K562 (cell line): ENCODE data around the gene DNAAF3. TPM values are rescaled to one million over a fixed set of nuclear protein-coding genes. Genes with fewer than 3 reads are reported as not detected.

Experiments
- BRF1 ChIP-seq: IDR thresholded peaks from 3 replicates; pipeline ENCODE4 v1.6.1; 2011; ENCODE audit warnings: borderline replicate concordance, mild to moderate bottlenecking; ENCODE audit not compliant: insufficient read length; ENCODE audit errors: extremely low read depth
- CHD1 ChIP-seq: fragments of 200-600 bp; sonication (generic); IDR thresholded peaks from one replicate; pipeline ENCODE4 v1.6.1; 2012; ENCODE audit warnings: mild to moderate bottlenecking, moderate library complexity, low read length, inconsistent platforms
- GATAD2A ChIP-seq: fragments of 450-650 bp; IDR thresholded peaks from 2 replicates; pipeline ENCODE4 v1.6.1; 2017
- KAT7 ChIP-seq: sonication (generic); formaldehyde crosslinking; IDR thresholded peaks from 2 replicates; pipeline ENCODE4 v1.8.0; 2022; ENCODE audit warnings: missing genetic modification reagents, mild to moderate bottlenecking, borderline replicate concordance
- SETDB1 ChIP-seq: IDR thresholded peaks from one replicate; pipeline ENCODE4 v1.6.1; 2012; ENCODE audit warnings: low read length, control low read depth, inconsistent platforms
- SNRNP70 ChIP-seq: fragments of 200-400 bp; formaldehyde crosslinking; optimal IDR thresholded peaks from 2 replicates; pipeline ENCODE3; 2017; ENCODE audit warnings: low read depth, low read length
- SUPT5H ChIP-seq: fragments of 450-650 bp; IDR thresholded peaks from 2 replicates; pipeline ENCODE4 v1.6.1; 2016
- TOE1 ChIP-seq, 2 experiments: fragments of 450-650 bp in 1 of 2; sonication (generic) in 1 of 2; formaldehyde crosslinking in 1 of 2; IDR thresholded peaks; 2 replicates each; pipeline versions ENCODE4 v1.7.1 to v1.8.0; 2016 to 2022; ENCODE audit warnings: borderline replicate concordance in 2 of 2, mild to moderate bottlenecking in 2 of 2, antibody characterized with exemption in 1 of 2, inconsistent platforms in 1 of 2, low read depth in 1 of 2, missing genetic modification reagents in 1 of 2, moderate library complexity in 1 of 2
- YBX1 ChIP-seq: fragments of 450-650 bp; IDR thresholded peaks from 2 replicates; pipeline ENCODE4 v1.7.1; 2016; ENCODE audit warnings: mild to moderate bottlenecking
- ZNF12 ChIP-seq: sonication (generic); formaldehyde crosslinking; IDR thresholded peaks from 2 replicates; pipeline ENCODE4 v1.4.0; 2020; ENCODE audit warnings: mild to moderate bottlenecking, missing genetic modification reagents
- ZNF274 ChIP-seq: IDR thresholded peaks from 2 replicates; pipeline ENCODE4 v1.6.1; 2011; ENCODE audit warnings: low read depth, mild to moderate bottlenecking, low read length, moderate library complexity, borderline replicate concordance
- ZNF431 ChIP-seq: sonication (generic); formaldehyde crosslinking; IDR thresholded peaks from 2 replicates; pipeline ENCODE4 v1.8.0; 2022; ENCODE audit warnings: mild to moderate bottlenecking, missing genetic modification reagents
- polyA plus RNA-seq, 8 experiments: library from polyadenylated mRNA; depleted of rRNA in 4 of 8; stranded (reverse) in 5 of 8; unstranded in 3 of 8; fragments of >200 nt; fragmentation: Nextera tagmentation in 2 of 8; fragmentation: Illumina TruSeq in 1 of 8; extraction: Ambion mirVana in 2 of 8; extraction: Trizol in 1 of 8; gene quantifications; 2 replicates each; pipeline versions ENCODE4 v1.2.1 to v1.2.3, GENCODE V29; 2011 to 2014; ENCODE audit warnings: inconsistent platforms in 1 of 8, missing spikeins in 1 of 8
- total RNA-seq, 7 experiments: library from RNA; depleted of rRNA in 6 of 7; stranded (reverse); fragments of >200 nt in 6 of 7; fragmentation: Illumina TruSeq in 2 of 7; extraction: Trizol in 2 of 7; gene quantifications; 2 replicates each; pipeline versions ENCODE4 v1.2.1 to v1.2.3, GENCODE V29; 2011 to 2021; ENCODE audit warnings: low replicate concordance in 1 of 7
- TF ChIP-seq, protein P1 (sequence below): sonication (generic); formaldehyde crosslinking; IDR thresholded peaks from 2 replicates; pipeline ENCODE4 v1.8.0; 2023; ENCODE audit warnings: mild to moderate bottlenecking, missing genetic modification reagents
- TF ChIP-seq, protein P2 (sequence below): fragments of 450-650 bp; conservative IDR thresholded peaks from 2 replicates; pipeline ENCODE4 v1.6.1; 2016; ENCODE audit warnings: missing genetic modification characterization, low read depth, mild to moderate bottlenecking, missing compliant biosample characterization, moderate library complexity
- TF ChIP-seq, protein P3 (sequence below): fragments of 250-450 bp; sonication (Bioruptor Pico); IDR thresholded peaks from 2 replicates; pipeline ENCODE4 v1.4.0; 2020
- TF ChIP-seq, protein P4 (sequence below): sonication (generic); formaldehyde crosslinking; IDR thresholded peaks from 2 replicates; pipeline ENCODE4 v1.8.1; 2023; ENCODE audit warnings: mild to moderate bottlenecking, missing genetic modification reagents

DNAAF3 gene
- total and polyA plus RNA-seq, 9 of the 15 experiments (the other 6 are each of a cell fraction or from before 2014, with no cell fraction given): 21.6 to 61.5 (median 43.0) TPM

DNA sequence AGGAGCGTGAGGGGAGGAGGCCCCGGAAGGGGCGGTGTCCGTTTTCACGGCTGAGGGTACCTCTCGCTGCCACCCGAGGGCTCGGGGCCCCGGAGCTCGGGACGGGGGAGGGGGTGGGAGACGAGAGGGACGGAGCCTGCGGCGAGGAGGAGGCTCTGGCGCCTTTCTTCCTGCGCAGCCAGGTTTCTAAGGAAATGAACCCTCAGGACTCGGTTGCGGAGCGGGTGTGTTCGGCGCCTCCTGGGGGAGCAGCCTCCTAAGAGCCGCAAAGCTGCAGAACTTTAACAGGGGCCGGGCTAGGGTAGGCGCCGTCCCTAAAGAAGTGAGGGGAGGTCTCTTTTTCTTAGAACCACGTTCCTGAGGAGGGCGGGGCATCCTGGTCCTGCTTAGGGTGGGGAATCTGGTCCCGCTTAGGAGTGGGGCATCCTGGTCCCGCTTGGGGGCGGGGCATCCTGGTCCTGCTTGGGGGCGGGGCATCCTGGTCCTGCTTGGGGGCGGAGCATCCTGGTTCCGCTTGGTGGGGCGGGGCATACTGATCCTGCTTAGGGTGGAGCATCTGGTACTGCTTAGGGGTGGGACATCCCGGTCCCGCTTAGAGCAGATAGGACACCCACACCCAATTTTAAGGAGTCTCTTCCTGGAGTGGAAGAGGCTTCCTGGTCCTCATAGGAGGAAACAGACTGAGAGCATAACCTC, 7.4 kb upstream of the DNAAF3 start (continued):
- TF ChIP-seq, protein P1, sequence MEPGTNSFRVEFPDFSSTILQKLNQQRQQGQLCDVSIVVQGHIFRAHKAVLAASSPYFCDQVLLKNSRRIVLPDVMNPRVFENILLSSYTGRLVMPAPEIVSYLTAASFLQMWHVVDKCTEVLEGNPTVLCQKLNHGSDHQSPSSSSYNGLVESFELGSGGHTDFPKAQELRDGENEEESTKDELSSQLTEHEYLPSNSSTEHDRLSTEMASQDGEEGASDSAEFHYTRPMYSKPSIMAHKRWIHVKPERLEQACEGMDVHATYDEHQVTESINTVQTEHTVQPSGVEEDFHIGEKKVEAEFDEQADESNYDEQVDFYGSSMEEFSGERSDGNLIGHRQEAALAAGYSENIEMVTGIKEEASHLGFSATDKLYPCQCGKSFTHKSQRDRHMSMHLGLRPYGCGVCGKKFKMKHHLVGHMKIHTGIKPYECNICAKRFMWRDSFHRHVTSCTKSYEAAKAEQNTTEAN (CRISPR knock-in tag): no peak
- TF ChIP-seq, protein P2, sequence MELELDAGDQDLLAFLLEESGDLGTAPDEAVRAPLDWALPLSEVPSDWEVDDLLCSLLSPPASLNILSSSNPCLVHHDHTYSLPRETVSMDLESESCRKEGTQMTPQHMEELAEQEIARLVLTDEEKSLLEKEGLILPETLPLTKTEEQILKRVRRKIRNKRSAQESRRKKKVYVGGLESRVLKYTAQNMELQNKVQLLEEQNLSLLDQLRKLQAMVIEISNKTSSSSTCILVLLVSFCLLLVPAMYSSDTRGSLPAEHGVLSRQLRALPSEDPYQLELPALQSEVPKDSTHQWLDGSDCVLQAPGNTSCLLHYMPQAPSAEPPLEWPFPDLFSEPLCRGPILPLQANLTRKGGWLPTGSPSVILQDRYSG (tag): no peak
- TF ChIP-seq ZNF431: no peak
- TF ChIP-seq TOE1 (IDR thresholded peaks at IDR 0.05; ENCODE audit: borderline replicate concordance): no peak
- no peak for TF ChIP-seq TOE1 (CRISPR knock-in tag; IDR thresholded peaks at IDR 0.05; ENCODE audit: borderline replicate concordance, low read depth)
- no peak for TF ChIP-seq SETDB1
- TF ChIP-seq CHD1: no peak
- TF ChIP-seq BRF1: no peak
- no peak for TF ChIP-seq YBX1
- no peak; the same call in 1 of the 2 replicates for TF ChIP-seq SUPT5H
- TF ChIP-seq SNRNP70: no peak
- TF ChIP-seq, protein P3, sequence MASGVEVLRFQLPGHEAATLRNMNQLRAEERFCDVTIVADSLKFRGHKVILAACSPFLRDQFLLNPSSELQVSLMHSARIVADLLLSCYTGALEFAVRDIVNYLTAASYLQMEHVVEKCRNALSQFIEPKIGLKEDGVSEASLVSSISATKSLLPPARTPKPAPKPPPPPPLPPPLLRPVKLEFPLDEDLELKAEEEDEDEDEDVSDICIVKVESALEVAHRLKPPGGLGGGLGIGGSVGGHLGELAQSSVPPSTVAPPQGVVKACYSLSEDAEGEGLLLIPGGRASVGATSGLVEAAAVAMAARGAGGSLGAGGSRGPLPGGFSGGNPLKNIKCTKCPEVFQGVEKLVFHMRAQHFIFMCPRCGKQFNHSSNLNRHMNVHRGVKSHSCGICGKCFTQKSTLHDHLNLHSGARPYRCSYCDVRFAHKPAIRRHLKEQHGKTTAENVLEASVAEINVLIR (CRISPR knock-in tag): no peak
- TF ChIP-seq, protein P4, sequence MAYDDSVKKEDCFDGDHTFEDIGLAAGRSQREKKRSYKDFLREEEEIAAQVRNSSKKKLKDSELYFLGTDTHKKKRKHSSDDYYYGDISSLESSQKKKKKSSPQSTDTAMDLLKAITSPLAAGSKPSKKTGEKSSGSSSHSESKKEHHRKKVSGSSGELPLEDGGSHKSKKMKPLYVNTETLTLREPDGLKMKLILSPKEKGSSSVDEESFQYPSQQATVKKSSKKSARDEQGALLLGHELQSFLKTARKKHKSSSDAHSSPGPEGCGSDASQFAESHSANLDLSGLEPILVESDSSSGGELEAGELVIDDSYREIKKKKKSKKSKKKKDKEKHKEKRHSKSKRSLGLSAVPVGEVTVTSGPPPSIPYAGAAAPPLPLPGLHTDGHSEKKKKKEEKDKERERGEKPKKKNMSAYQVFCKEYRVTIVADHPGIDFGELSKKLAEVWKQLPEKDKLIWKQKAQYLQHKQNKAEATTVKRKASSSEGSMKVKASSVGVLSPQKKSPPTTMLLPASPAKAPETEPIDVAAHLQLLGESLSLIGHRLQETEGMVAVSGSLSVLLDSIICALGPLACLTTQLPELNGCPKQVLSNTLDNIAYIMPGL: no peak
- no peak for TF ChIP-seq ZNF12 (CRISPR knock-in tag)
- TF ChIP-seq GATAD2A: no peak
- no peak for TF ChIP-seq KAT7 (CRISPR knock-in tag)
- TF ChIP-seq ZNF274: no peak
